PC-3 (cell line): Measurements from ENCODE around the gene C3orf85. TPM values are rescaled to one million over a fixed set of nuclear protein-coding genes. Genes with fewer than 3 reads are reported as not detected.

ENCODE experiments used
- ATAC-seq: fragments of 200-7000 bp; cut with Tn5 transposase; 2 replicates; pipeline ENCODE4 v1.9.1; 2020; ENCODE audit warnings: mild to moderate bottlenecking, moderate library complexity
- BruUV-seq: library from RNA; stranded (reverse); fragments of 400-500 nt; replicated peaks from 2 replicates; lab custom pipeline; 2021; lab: Mats Ljungman, UMichigan
- CTCF ChIA-PET: fragments of 300-600 bp; sonication (Branson Sonifier 250); formaldehyde crosslinking; loops from one replicate; lab custom pipeline; 2022; ENCODE audit warnings: antibody characterized with exemption; lab: Charles Lee
- POLR2A ChIA-PET: fragments of 300-600 bp; sonication (Branson Sonifier 250); formaldehyde crosslinking; loops from one replicate; lab custom pipeline; 2022; ENCODE audit warnings: antibody characterized with exemption; ENCODE audit not compliant: unreplicated experiment; lab: Charles Lee
- DNase-seq: peaks from one replicate; pipeline ENCODE4 v3.0.0-alpha.2; 2015
- H2AFZ ChIP-seq: fragments of 300-600 bp; sonication (generic); 2 replicates; pipeline ENCODE4 v1.6.0; 2016; ENCODE audit warnings: antibody characterized with exemption, low read length
- H3F3A ChIP-seq: fragments of 300-600 bp; sonication (generic); one replicate; pipeline ENCODE4 v1.6.0; 2017; ENCODE audit warnings: antibody characterized with exemption, low read length, control low read depth, mild to moderate bottlenecking; ENCODE audit not compliant: unreplicated experiment
- H3K27ac ChIP-seq: fragments of 300-600 bp; sonication (generic); 2 replicates; pipeline ENCODE4 v1.5.1; 2016; ENCODE audit warnings: mild to moderate bottlenecking, low read length
- H3K27me3 ChIP-seq: fragments of 300-600 bp; sonication (generic); 2 replicates; pipeline ENCODE4 v1.6.1; 2016; ENCODE audit warnings: low read length, mixed read lengths
- H3K36me3 ChIP-seq: fragments of 300-600 bp; sonication (generic); 2 replicates; pipeline ENCODE4 v1.6.1; 2016; ENCODE audit warnings: low read depth, mixed run types, low read length, mixed read lengths
- H3K4me1 ChIP-seq: fragments of 300-600 bp; sonication (generic); 2 replicates; pipeline ENCODE4 v1.5.1; 2016; ENCODE audit warnings: low read length; ENCODE audit not compliant: insufficient read depth
- H3K4me2 ChIP-seq: fragments of 300-600 bp; sonication (generic); 2 replicates; pipeline ENCODE4 v1.6.0; 2016; ENCODE audit warnings: low read length
- H3K4me3 ChIP-seq: fragments of 300-600 bp; sonication (generic); 2 replicates; pipeline ENCODE4 v1.5.1; 2016; ENCODE audit warnings: mild to moderate bottlenecking, low read length, mixed read lengths
- H3K79me2 ChIP-seq: fragments of 300-600 bp; sonication (generic); 2 replicates; pipeline ENCODE4 v1.6.1; 2017; ENCODE audit warnings: low read length, mixed read lengths
- H3K9ac ChIP-seq: fragments of 300-600 bp; sonication (generic); 2 replicates; pipeline ENCODE4 v1.6.0; 2016; ENCODE audit warnings: mild to moderate bottlenecking, low read length
- H3K9me2 ChIP-seq: fragments of 300-600 bp; sonication (generic); replicated peaks from 2 replicates; pipeline ENCODE4 v1.6.1; 2016; ENCODE audit warnings: mixed run types, low read length, mixed read lengths
- H3K9me3 ChIP-seq: fragments of 300-600 bp; sonication (generic); 2 replicates; pipeline ENCODE4 v1.6.1; 2016; ENCODE audit warnings: low read length, mixed read lengths
- H4K20me1 ChIP-seq: fragments of 300-600 bp; sonication (generic); 2 replicates; pipeline ENCODE4 v1.6.1; 2016; ENCODE audit warnings: low read length, mixed read lengths
- EZH2 ChIP-seq: fragments of 300-600 bp; sonication (generic); IDR thresholded peaks from one replicate; pipeline ENCODE4 v1.6.1; 2017; ENCODE audit warnings: antibody characterized with exemption, mild to moderate bottlenecking, low read length; ENCODE audit not compliant: unreplicated experiment
- EZH2phosphoT487 ChIP-seq: fragments of 300-600 bp; sonication (generic); IDR thresholded peaks from 2 replicates; pipeline ENCODE4 v1.6.1; 2018; ENCODE audit warnings: mild to moderate bottlenecking, antibody characterized with exemption, low read length, borderline replicate concordance
- intact Hi-C: fragments of 100-400 bp; cut with micrococcal nuclease; formaldehyde crosslinking; loops from 2 replicates; pipeline ENCODE4 v1.9.0; 2023
- total RNA-seq: library from RNA; depleted of rRNA; stranded (reverse); fragments of >200 nt; gene quantifications from 2 replicates; pipeline ENCODE4 v1.2.3, GENCODE V29; 2014; rRNA removed
- TF ChIP-seq, protein P1 (sequence below): fragments of 300-600 bp; sonication (generic); conservative IDR thresholded peaks from 2 replicates; pipeline ENCODE4 v1.5.1; 2017; ENCODE audit warnings: antibody characterized with exemption, low read depth, mild to moderate bottlenecking, low read length

The C3orf85 gene
- total RNA-seq, 1 experiment from 2014 or later = not detected

DNA sequence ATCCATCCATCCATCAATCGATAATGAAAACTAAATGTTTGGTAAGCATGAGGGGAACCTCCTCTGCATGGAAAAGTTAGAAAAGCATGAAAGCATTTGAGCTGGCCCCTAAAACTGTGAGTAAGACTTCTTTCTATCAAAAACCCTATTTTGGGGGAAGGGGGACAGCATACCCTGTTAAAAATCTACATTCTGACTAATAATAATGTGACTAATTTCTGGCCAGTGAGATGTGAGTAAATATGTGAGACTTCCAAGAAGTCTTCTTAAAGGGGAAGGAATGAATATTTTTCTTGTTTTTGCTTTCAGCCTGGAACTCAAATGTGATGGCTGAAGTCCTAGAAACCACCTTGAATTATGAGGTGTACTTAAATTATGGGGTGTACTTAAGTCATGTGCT, 54.9 kb downstream of the C3orf85 start:
- ChIA-PET POLR2A (no interaction called here), CTCF (no interaction called here)
- BruUV-seq = no TSS peak
- Histone ChIP-seq H2AFZ (no peak overlapping the region), H3K27ac (no peak overlapping the region), H3K79me2 (no peaks in the 10 kb centered on the region), H3K4me1 (no peaks in the 10 kb centered on the region), H3F3A (no peaks in the 10 kb centered on the region), H3K4me2 (no peak overlapping the region), H3K36me3 (no peaks in the 10 kb centered on the region), H3K4me3 (no peak overlapping the region), H3K9me2 (no peaks in the 10 kb centered on the region), H4K20me1 (no peaks in the 10 kb centered on the region), H3K27me3 (no peaks in the 10 kb centered on the region; the same call in 1 of the 2 replicates), H3K9me3 (no peaks in the 10 kb centered on the region), H3K9ac (no peak overlapping the region)
- DNase-seq = no peak
- intact Hi-C loops = no loop called here
- ATAC-seq = no peak
- no peak for TF ChIP-seq EZH2phosphoT487
- TF ChIP-seq, protein P1, sequence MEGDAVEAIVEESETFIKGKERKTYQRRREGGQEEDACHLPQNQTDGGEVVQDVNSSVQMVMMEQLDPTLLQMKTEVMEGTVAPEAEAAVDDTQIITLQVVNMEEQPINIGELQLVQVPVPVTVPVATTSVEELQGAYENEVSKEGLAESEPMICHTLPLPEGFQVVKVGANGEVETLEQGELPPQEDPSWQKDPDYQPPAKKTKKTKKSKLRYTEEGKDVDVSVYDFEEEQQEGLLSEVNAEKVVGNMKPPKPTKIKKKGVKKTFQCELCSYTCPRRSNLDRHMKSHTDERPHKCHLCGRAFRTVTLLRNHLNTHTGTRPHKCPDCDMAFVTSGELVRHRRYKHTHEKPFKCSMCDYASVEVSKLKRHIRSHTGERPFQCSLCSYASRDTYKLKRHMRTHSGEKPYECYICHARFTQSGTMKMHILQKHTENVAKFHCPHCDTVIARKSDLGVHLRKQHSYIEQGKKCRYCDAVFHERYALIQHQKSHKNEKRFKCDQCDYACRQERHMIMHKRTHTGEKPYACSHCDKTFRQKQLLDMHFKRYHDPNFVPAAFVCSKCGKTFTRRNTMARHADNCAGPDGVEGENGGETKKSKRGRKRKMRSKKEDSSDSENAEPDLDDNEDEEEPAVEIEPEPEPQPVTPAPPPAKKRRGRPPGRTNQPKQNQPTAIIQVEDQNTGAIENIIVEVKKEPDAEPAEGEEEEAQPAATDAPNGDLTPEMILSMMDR = no peak
- no peak for TF ChIP-seq EZH2

DNA sequence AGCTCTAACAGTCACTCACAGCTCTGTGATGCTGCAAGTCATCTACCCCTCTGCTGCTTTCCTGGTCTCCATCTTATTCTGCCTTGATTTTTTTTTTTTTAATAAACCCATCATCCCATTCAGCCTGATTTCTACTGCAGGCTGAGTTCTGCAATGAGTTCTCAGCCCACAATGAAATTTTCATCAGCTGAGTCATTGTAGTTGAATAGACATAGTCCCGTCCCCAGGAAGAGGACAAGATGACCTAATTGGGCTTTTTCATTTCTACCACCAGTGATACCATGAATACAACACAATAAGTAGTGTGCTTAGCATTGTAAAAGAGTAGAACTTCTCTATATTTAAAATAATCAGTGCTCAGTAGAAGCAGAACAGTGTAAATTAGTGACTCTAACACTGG, 59.3 kb downstream of the C3orf85 start:
- Histone ChIP-seq H3K4me1 (no peaks in the 10 kb centered on the region), H3K9me2 (no peaks in the 10 kb centered on the region), H3K4me2 (no peak overlapping the region), H3K27me3 (no peaks in the 10 kb centered on the region), H3K9me3 (no peaks in the 10 kb centered on the region), H2AFZ (no peak overlapping the region), H3K4me3 (no peak overlapping the region), H3K9ac (no peak overlapping the region), H3K36me3 (no peaks in the 10 kb centered on the region), H4K20me1 (no peaks in the 10 kb centered on the region), H3K27ac (no peak overlapping the region), H3F3A (no peaks in the 10 kb centered on the region), H3K79me2 (no peaks in the 10 kb centered on the region)
- POLR2A ChIA-PET = no interaction called here
- ATAC-seq (peak; percentile 38; the same call in 1 of the 2 replicates), DNase-seq (peak; percentile 41)
- CTCF ChIA-PET = no interaction called here
- TF ChIP-seq, protein P1 = no peak
- TF ChIP-seq EZH2phosphoT487 = no peak
- TF ChIP-seq EZH2 = no peak
- intact Hi-C loops = no loop called here
- no TSS peak for BruUV-seq

Other genes starting within 250 kb of the C3orf85 start
- gene GUCA1C, start 182.8 kb upstream of the C3orf85 start, total RNA-seq = not detected in 2 replicates
- not detected in 2 replicates for gene MORC1, start 18.6 kb upstream of the C3orf85 start, total RNA-seq
- not detected in 2 replicates for gene DPPA2, start 179.8 kb downstream of the C3orf85 start, total RNA-seq
- gene DPPA4, start 200.8 kb downstream of the C3orf85 start, total RNA-seq = not detected in 2 replicates